GM12891 (cell line): ENCODE measurements around the gene ZNF569.

Experiments used
- POLR2A ChIP-seq: IDR thresholded peaks from 2 replicates; pipeline ENCODE4 v1.6.1; 2011; ENCODE audit warnings: low read depth, low read length, control low read depth
- POLR2AphosphoS5 ChIP-seq: IDR thresholded peaks from 2 replicates; pipeline ENCODE4 v1.6.1; 2011; ENCODE audit warnings: low read depth, low read length, control low read depth
- POU2F2 ChIP-seq: IDR thresholded peaks from 2 replicates; pipeline ENCODE4 v1.6.1; 2011; ENCODE audit warnings: low read depth, mild to moderate bottlenecking, control low read depth, low read length, moderate library complexity
- TAF1 ChIP-seq: IDR thresholded peaks from 2 replicates; pipeline ENCODE4 v1.6.1; 2011; ENCODE audit warnings: low read depth, low read length, control low read depth

DNA sequence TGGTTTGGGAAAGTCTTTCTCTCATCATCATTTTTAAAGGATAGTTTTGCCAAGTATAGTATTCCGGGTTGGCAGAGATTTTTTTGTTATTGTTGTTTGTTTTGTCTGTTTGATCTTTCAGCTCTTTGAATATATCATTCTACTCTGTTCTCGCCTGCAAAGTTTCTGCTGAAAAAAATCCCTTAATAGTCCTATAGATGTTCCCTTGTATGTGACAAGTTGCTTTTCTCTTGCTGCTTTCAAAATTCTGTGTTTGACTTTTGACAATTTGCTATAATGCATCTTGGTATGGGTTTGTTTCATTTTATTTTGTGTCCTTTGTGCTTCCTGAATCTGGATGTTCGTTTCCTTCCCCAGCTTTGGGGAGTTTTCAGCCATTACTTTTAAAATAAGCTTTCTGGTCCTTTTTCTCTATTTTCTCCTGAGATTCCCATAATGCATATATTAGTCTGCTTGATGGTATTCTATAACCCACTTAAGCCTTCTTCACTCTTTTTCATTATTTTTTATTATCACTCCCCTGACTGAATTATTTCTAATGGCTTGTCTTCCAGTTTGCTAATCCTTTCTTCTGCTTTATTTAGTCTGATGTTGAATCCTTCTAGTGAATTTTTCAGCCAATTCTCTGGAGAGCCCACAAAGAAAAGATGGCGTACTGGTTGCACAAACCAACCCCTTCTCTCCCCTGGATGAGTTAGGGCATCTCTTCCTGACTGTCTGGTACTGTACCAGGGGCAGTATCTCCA, 14.6 kb downstream of the ZNF569 start:
- no peak for TF ChIP-seq POLR2A
- no peak for TF ChIP-seq POLR2AphosphoS5
- no peak for TF ChIP-seq POU2F2
- no peak for TF ChIP-seq TAF1
